ENCODE results near the gene ATOH8. TPM values are rescaled to one million over a fixed set of nuclear protein-coding genes. Genes with fewer than 3 reads are reported as not detected.

Gene ATOH8
- total and polyA plus RNA-seq, 10 of the 15 experiments (the other 5 are each of a cell fraction or from before 2014, with no cell fraction given): 0.03 to 0.60 TPM; not detected in 8

- Histone ChIP-seq H3K9ac (ENCODE audit: control insufficient read depth, insufficient read depth, low read length) (no peak overlapping the region), H3K27ac (ENCODE audit: control insufficient read depth, insufficient read depth) (no peak overlapping the region), H2AFZ (ENCODE audit: control insufficient read depth, low read depth, low read length) (no peak overlapping the region), H3K79me2 (ENCODE audit: control insufficient read depth, insufficient read depth, low read length) (no peaks in the 10 kb centered on the region), H3K27me3 (replicated peaks in 1 of 2; ENCODE audit: control insufficient read depth in 2 of 2, insufficient read depth in 2 of 2, low read length in 1 of 2) (no peaks in the 10 kb centered on the region), H4K20me1 (ENCODE audit: control insufficient read depth, insufficient read depth) (no peaks in the 10 kb centered on the region), H3K36me3 (ENCODE audit: control insufficient read depth in 2 of 2, insufficient read depth in 2 of 2, low read length in 1 of 2) (no peaks in the 10 kb centered on the region), H3K4me3 (no peak overlapping the region), H3K4me2 (ENCODE audit: control insufficient read depth, insufficient read depth) (no peak overlapping the region), H3K9me3 (replicated peaks; ENCODE audit: control insufficient read depth, insufficient read depth, low read length) (no peaks in the 10 kb centered on the region), H3K4me1 (ENCODE audit: control insufficient read depth, insufficient read depth, low read length) (no peaks in the 10 kb centered on the region)
- no peak for TF ChIP-seq FOS (IDR thresholded peaks at IDR 0.05; ENCODE audit: borderline replicate concordance, extremely low read depth, insufficient read length)
- no peak for TF ChIP-seq SMAD5 (IDR thresholded peaks at IDR 0.05; ENCODE audit: low read depth)
- no peak for TF ChIP-seq MLLT1 (IDR thresholded peaks at IDR 0.05)
- no peak for TF ChIP-seq TCF7 (IDR thresholded peaks at IDR 0.05; ENCODE audit: borderline replicate concordance)
- no peak for TF ChIP-seq JUND (IDR thresholded peaks at IDR 0.05; ENCODE audit: low read depth, low read length)
- no peak for TF ChIP-seq POLR2A (IDR thresholded peaks at IDR 0.05; ENCODE audit: low read depth, low read length)
- TF ChIP-seq SUZ12 (IDR thresholded peaks at IDR 0.05; ENCODE audit: unreplicated experiment): no peak
- no peak for TF ChIP-seq ZNF217 (IDR thresholded peaks at IDR 0.05)
- TF ChIP-seq, protein P1, sequence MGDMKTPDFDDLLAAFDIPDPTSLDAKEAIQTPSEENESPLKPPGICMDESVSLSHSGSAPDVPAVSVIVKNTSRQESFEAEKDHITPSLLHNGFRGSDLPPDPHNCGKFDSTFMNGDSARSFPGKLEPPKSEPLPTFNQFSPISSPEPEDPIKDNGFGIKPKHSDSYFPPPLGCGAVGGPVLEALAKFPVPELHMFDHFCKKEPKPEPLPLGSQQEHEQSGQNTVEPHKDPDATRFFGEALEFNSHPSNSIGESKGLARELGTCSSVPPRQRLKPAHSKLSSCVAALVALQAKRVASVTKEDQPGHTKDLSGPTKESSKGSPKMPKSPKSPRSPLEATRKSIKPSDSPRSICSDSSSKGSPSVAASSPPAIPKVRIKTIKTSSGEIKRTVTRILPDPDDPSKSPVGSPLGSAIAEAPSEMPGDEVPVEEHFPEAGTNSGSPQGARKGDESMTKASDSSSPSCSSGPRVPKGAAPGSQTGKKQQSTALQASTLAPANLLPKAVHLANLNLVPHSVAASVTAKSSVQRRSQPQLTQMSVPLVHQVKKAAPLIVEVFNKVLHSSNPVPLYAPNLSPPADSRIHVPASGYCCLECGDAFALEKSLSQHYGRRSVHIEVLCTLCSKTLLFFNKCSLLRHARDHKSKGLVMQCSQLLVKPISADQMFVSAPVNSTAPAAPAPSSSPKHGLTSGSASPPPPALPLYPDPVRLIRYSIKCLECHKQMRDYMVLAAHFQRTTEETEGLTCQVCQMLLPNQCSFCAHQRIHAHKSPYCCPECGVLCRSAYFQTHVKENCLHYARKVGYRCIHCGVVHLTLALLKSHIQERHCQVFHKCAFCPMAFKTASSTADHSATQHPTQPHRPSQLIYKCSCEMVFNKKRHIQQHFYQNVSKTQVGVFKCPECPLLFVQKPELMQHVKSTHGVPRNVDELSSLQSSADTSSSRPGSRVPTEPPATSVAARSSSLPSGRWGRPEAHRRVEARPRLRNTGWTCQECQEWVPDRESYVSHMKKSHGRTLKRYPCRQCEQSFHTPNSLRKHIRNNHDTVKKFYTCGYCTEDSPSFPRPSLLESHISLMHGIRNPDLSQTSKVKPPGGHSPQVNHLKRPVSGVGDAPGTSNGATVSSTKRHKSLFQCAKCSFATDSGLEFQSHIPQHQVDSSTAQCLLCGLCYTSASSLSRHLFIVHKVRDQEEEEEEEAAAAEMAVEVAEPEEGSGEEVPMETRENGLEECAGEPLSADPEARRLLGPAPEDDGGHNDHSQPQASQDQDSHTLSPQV (IDR thresholded peaks at IDR 0.05): no peak
- no peak for TF ChIP-seq CUX1 (IDR thresholded peaks at IDR 0.05; ENCODE audit: insufficient replicate concordance, low read depth, low read length)
- no peak for TF ChIP-seq LARP7 (IDR thresholded peaks at IDR 0.05)
- TF ChIP-seq NR2C2 (IDR thresholded peaks at IDR 0.05; ENCODE audit: borderline replicate concordance, control insufficient read depth, insufficient read length, low read depth): no peak
- in situ Hi-C loops (cut with MboI) (loop anchor here (10.0 kb wide), 1 partner anchor 89 kb away; no protein-coding TSS in a partner anchor), intact Hi-C loops (cut with micrococcal nuclease; ENCODE audit: unreplicated experiment) (loop anchor here (5.0 to 10.0 kb wide), 2 partner anchors 176 to 389 kb away; no protein-coding TSS in a partner anchor)
- no TSS peak for BruUV-seq (replicated peaks)
- ChIA-PET CTCF (interaction anchor here (0.6 to 11.5 kb wide), 43 partner anchors 9 to 372 kb away, joined by 3 to 234 read pairs (median 5); partner anchors contain the start of gene ATOH8), SMC1A (ENCODE audit: uncharacterized antibody, unreplicated experiment) (interaction anchor here (0.7 to 7.3 kb wide), 26 partner anchors 11 to 266 kb away, joined by 3 to 106 read pairs (median 5); no protein-coding TSS in a partner anchor), POLR2A (interaction anchor here (0.6 kb wide), 1 partner anchor 95 kb away, joined by 5 read pairs; no protein-coding TSS in a partner anchor), RAD21 (ENCODE audit: unreplicated experiment) (interaction anchor here (0.7 to 7.1 kb wide), 26 partner anchors 8 to 266 kb away, joined by 3 to 116 read pairs (median 5); partner anchors contain the start of genes ATOH8 and C2orf68)
- DNase-seq (ENCODE audit: low read depth, low spot score) (no peak), FAIRE-seq (no peak), ATAC-seq (no peak)
- WGBS (ENCODE audit: insufficient coverage, insufficient replicate concordance, low lambda C conversion rate, missing lambda C conversion rate): 1% methylated on average over 7 of the region's 7 CpGs
Measured at GRCh38 chr2:85813211-85813981, 59.6 kb downstream of the ATOH8 start.
